Measurements from ENCODE around the gene MYPN. TPM values are rescaled to one million over a fixed set of nuclear protein-coding genes. Genes with fewer than 3 reads are reported as not detected.

The MYPN gene
- total RNA-seq, 2 donors from 2014 or later: not detected

DNA sequence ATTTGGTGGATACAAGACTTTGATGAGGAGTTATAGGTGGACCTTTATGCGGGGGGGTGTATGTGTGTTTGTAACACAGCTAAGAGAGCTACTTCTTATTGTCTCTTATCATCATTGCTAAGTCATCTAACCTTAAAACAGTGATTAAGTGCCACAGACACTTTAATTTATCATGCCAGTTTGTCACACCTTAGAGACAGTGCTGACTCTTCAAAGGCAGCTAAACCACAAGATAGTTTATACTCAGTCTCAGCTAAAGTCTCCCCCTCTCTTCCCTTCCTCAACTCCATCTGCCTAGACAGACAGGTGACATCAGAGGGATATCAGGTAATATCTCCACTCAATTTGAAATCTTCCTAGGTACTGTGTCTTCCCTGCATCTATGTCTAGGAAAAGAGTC, 42.2 kb downstream of the MYPN start:
- Histone ChIP-seq H3K27me3 (ENCODE audit: control insufficient read depth, insufficient read depth, low read length, poor library complexity, severe bottlenecking) (no peaks in the 10 kb centered on the region), H3K36me3 (ENCODE audit: control insufficient read depth, insufficient read depth, low read length) (no peaks in the 10 kb centered on the region), H3K27ac (ENCODE audit: low read depth, low read length) (no peak overlapping the region), H3K9ac (ENCODE audit: extremely low read depth, low read length, poor library complexity, severe bottlenecking) (no peak overlapping the region), H3K9me3 (ENCODE audit: control insufficient read depth, low read length) (no peaks in the 10 kb centered on the region), H3K4me3 (ENCODE audit: low read length) (no peak overlapping the region), H3K4me1 (ENCODE audit: control insufficient read depth, insufficient read depth, low read length) (peaks cover 4% of the 10 kb centered on the region)
- H3K27ac Mint-ChIP-seq: no peak overlapping the region
- no peaks in the 10 kb centered on the region for H3K9me3 Mint-ChIP-seq
- 91% methylated on average over 1 of the region's 1 CpG; no CpG with 5 or more reads in 1 of the 2 experiments for whole genome bisulfite sequencing, 2 experiments (ENCODE audit: insufficient coverage in 1 of 2, insufficient read length in 1 of 2)
- H3K27me3 Mint-ChIP-seq (ENCODE audit: insufficient read depth): no peaks in the 10 kb centered on the region
- DNase-seq: no peak
- H3K36me3 Mint-ChIP-seq (ENCODE audit: low read depth): no peaks in the 10 kb centered on the region
- peaks cover 24% of the 10 kb centered on the region for H3K4me1 Mint-ChIP-seq
- TF ChIP-seq, protein P1, sequence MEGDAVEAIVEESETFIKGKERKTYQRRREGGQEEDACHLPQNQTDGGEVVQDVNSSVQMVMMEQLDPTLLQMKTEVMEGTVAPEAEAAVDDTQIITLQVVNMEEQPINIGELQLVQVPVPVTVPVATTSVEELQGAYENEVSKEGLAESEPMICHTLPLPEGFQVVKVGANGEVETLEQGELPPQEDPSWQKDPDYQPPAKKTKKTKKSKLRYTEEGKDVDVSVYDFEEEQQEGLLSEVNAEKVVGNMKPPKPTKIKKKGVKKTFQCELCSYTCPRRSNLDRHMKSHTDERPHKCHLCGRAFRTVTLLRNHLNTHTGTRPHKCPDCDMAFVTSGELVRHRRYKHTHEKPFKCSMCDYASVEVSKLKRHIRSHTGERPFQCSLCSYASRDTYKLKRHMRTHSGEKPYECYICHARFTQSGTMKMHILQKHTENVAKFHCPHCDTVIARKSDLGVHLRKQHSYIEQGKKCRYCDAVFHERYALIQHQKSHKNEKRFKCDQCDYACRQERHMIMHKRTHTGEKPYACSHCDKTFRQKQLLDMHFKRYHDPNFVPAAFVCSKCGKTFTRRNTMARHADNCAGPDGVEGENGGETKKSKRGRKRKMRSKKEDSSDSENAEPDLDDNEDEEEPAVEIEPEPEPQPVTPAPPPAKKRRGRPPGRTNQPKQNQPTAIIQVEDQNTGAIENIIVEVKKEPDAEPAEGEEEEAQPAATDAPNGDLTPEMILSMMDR (conservative IDR thresholded peaks at IDR 0.05): no peak
- H3K4me3 Mint-ChIP-seq: no peak overlapping the region

DNA sequence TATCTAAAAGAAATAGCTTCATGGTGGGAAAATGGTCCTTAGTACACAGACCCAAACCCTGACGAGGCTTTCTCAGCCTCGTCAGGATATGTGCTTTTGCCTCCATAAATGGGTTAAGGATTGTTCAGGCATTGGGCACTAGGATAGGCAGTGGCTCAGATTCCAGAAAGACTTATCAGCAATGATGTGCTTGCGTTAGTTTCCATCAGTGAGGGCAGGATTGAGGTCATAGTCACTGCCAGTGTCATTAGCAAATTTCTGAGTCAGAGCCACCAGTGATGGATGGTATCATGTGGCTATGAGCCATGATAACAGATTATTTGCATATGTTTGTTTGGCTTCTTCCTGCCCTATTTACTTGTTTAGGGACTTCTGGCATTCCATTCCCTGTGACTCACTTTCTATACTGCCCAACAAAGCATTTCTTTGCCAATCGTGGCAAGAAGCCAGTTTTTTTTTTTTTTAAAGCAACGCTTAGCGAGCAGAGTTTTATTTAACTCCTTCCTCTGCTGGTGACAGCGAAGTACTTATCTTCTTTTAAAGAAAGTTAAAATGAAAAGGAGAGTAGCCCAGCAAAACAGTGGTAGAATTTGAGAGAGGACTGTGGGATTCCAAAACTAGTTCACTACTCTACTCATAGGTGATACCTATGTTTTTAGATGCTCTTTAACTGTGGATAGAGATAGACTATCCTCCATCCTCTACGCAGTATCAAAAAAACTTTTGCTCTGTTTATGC, 44.4 kb downstream of the MYPN start:
- Histone ChIP-seq H3K4me1 (ENCODE audit: control insufficient read depth, insufficient read depth, low read length) (peaks cover 4% of the 10 kb centered on the region), H3K36me3 (ENCODE audit: control insufficient read depth, insufficient read depth, low read length) (no peaks in the 10 kb centered on the region), H3K27ac (ENCODE audit: low read depth, low read length) (no peak overlapping the region), H3K9ac (ENCODE audit: extremely low read depth, low read length, poor library complexity, severe bottlenecking) (peak overlapping the region; percentile 3), H3K27me3 (ENCODE audit: control insufficient read depth, insufficient read depth, low read length, poor library complexity, severe bottlenecking) (no peaks in the 10 kb centered on the region), H3K4me3 (ENCODE audit: low read length) (no peak overlapping the region), H3K9me3 (ENCODE audit: control insufficient read depth, low read length) (no peaks in the 10 kb centered on the region)
- DNase-seq: peak; percentile 78
- no peaks in the 10 kb centered on the region for H3K27me3 Mint-ChIP-seq (ENCODE audit: insufficient read depth)
- peak overlapping the region; percentile 88 for H3K27ac Mint-ChIP-seq
- H3K36me3 Mint-ChIP-seq (ENCODE audit: low read depth): no peaks in the 10 kb centered on the region
- H3K4me1 Mint-ChIP-seq: peaks cover 24% of the 10 kb centered on the region
- H3K4me3 Mint-ChIP-seq: no peak overlapping the region
- no peaks in the 10 kb centered on the region for H3K9me3 Mint-ChIP-seq
- TF ChIP-seq, protein P1 (conservative IDR thresholded peaks at IDR 0.05): no peak
- WGBS, 2 experiments (ENCODE audit: insufficient coverage in 1 of 2, insufficient read length in 1 of 2): 24 to 25% methylated on average over 6 to 8 of the region's 8 CpGs

DNA sequence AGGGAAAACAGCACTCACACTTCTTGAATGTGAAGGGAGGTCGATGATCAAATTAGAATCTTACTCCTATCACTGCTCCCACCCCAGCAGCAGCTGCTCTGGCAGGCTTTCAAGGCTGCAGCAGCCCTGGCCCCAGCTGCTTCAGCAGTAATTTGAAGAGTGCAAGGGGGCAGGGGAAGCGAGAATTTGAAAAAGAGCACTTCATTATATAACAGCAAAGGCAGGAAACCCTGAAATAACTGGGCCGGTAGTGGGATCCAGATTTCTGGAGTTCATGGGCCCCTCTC, 44.9 kb downstream of the MYPN start:
- peak; percentile 73 for DNase-seq
- H3K27me3 Mint-ChIP-seq (ENCODE audit: insufficient read depth): no peaks in the 10 kb centered on the region
- H3K4me1 Mint-ChIP-seq: peaks cover 24% of the 10 kb centered on the region
- Histone ChIP-seq H3K4me3 (ENCODE audit: low read length) (no peak overlapping the region), H3K36me3 (ENCODE audit: control insufficient read depth, insufficient read depth, low read length) (no peaks in the 10 kb centered on the region), H3K9me3 (ENCODE audit: control insufficient read depth, low read length) (no peaks in the 10 kb centered on the region), H3K27ac (ENCODE audit: low read depth, low read length) (no peak overlapping the region), H3K27me3 (ENCODE audit: control insufficient read depth, insufficient read depth, low read length, poor library complexity, severe bottlenecking) (no peaks in the 10 kb centered on the region), H3K9ac (ENCODE audit: extremely low read depth, low read length, poor library complexity, severe bottlenecking) (peak overlapping the region; percentile 3), H3K4me1 (ENCODE audit: control insufficient read depth, insufficient read depth, low read length) (peaks cover 4% of the 10 kb centered on the region)
- H3K4me3 Mint-ChIP-seq: no peak overlapping the region
- 31 to 60% methylated on average over 1 to 3 of the region's 3 CpGs for WGBS, 2 experiments (ENCODE audit: insufficient coverage in 1 of 2, insufficient read length in 1 of 2)
- H3K36me3 Mint-ChIP-seq (ENCODE audit: low read depth): no peaks in the 10 kb centered on the region
- no peaks in the 10 kb centered on the region for H3K9me3 Mint-ChIP-seq
- TF ChIP-seq, protein P1 (conservative IDR thresholded peaks at IDR 0.05): no peak
- H3K27ac Mint-ChIP-seq: peak overlapping the region; percentile 88
